GM20000 (cell line): ENCODE data around the gene TANGO6.

ENCODE experiments used
- DNase-seq: peaks from one replicate; pipeline ENCODE4 v3.0.0; 2012; ENCODE audit warnings: low spot score
- TF ChIP-seq, protein P1 (sequence below): IDR thresholded peaks from 2 replicates; pipeline ENCODE4 v1.5.1; 2012; ENCODE audit warnings: mild to moderate bottlenecking, control low read depth; ENCODE audit errors: extremely low read depth, missing control alignments

TANGO6 gene

DNA sequence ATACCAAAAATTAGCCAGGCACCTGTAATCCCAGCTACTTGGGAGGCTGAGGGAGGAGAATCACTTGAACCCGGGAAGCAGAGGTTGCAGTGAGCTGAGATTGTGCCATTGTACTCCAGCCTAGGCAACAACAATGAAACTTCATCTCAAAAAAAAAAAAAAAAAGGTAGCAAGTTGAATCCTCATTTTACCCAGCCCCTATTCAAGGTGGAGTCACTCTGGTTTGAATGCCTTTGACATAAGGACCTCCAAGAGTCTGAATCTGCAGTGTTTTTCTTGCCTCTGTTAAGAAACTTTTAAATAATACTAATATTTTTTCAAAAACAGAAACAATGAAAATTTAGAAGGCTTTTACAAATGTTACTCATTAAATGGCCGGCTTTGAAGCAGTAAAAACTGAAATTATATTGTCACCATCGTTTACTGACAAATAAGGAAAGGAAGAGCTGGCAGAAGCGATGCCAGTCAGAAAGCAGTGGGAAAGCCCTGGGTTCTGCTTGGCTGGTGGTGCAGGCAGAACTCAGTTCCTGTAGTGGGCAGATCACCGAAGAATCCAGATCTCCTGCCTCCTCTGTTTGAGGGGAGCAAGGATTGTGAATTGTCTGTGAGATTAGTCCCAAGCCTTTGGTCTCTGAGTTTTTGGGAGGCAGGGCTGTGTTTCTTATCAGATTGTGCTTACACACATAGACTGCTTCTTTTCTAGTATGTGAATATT lies 162.5 kb downstream of the TANGO6 start:
- DNase-seq, result no peak
- TF ChIP-seq, protein P1, sequence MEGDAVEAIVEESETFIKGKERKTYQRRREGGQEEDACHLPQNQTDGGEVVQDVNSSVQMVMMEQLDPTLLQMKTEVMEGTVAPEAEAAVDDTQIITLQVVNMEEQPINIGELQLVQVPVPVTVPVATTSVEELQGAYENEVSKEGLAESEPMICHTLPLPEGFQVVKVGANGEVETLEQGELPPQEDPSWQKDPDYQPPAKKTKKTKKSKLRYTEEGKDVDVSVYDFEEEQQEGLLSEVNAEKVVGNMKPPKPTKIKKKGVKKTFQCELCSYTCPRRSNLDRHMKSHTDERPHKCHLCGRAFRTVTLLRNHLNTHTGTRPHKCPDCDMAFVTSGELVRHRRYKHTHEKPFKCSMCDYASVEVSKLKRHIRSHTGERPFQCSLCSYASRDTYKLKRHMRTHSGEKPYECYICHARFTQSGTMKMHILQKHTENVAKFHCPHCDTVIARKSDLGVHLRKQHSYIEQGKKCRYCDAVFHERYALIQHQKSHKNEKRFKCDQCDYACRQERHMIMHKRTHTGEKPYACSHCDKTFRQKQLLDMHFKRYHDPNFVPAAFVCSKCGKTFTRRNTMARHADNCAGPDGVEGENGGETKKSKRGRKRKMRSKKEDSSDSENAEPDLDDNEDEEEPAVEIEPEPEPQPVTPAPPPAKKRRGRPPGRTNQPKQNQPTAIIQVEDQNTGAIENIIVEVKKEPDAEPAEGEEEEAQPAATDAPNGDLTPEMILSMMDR, result no peak

DNA sequence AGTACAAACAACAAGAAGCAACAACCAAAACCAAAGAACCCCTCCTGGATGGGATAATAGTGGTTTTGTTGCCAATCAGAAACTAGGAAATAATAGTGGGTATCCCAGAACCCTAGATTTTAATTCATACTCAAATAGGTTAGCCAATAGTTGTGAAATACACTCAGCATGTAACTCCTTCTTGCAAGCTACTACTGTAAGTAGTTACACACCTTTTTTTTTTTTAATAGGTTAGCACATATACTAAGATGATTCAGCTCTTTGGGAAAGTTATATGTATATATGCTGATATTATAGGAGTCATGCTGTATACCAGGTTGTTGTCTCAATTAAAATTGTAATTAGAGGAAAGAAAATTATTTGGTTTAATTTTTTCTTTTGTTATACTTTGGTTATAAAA lies 169.6 kb downstream of the TANGO6 start:
- no peak for DNase-seq
- TF ChIP-seq, protein P1, result no peak

DNA sequence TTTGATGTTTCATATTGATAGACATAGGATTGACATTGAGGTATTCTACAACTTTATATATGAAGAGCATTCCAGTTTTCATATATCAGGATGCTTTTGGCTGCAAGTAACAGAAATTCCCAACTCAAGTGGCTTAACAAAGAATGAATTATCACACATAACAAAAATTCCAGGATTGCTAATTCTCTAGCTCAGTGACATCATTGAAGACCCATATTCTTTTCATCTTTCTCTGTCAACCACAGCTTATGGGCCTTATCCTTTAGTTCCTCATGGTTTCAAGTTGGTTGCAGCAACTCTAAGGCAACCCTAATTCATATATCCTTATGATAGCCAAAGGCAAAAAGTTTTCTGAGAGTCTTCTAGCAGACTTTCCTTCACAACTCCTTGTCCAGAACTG lies 170.7 kb downstream of the TANGO6 start:
- DNase-seq, result no peak

DNA sequence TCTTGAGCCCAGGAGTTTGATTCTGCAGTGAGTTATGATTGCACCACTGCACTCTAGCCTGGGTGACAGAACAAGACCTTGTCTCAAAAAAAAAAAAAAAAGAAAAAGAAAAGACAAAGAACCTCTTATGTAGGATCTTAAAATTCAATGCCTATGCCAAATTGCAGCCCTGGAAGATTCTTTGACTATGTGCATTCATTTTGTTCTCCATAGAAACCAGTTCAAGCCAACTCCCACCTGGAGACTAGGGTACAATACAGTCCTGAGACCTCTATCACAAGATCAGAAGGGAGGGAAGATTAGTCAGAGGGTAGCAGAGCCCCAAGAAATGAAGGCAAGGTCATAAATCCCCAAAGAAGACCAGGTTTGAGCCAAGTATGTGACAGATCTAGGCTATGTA lies 171.5 kb downstream of the TANGO6 start:
- TF ChIP-seq, protein P1, result no peak
- DNase-seq, result no peak

More for the DNA sequence above, 170.7 kb downstream of the TANGO6 start:
- TF ChIP-seq, protein P1, result no peak

DNA sequence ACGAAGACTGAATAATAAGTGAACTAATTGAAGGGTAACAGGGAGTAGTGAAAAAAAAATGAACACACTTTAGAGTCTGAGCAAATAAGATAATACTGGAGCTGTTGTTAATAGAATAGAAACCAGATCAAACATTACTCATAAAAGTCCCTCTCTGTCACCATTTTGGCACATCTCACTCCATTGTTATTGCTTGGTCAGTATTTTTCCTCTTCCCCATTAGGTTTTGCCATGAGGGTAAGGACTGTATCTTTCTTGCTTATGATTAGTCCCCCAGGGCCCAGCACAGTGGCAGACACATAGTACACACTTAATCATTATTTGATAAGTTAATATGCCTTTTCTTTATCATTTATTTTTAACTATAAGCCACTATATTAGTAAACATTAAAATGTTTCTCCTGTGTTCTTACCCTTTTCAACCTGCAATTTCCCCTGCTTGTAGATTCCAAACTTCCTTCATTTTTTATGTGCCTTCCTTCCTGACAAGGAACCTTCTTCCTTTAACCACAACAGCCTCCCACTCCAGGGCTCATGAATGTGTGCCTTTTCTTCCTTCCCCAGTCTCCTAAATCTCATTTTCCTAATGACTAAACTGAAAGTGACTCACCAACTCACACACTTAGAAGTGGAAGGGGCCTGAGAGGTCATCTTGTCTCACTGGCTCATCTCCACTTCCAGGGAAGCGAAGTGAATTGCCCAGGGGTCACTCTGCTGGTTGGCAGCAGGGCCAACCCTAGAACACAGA lies 173.9 kb downstream of the TANGO6 start:
- DNase-seq, result no peak

DNA sequence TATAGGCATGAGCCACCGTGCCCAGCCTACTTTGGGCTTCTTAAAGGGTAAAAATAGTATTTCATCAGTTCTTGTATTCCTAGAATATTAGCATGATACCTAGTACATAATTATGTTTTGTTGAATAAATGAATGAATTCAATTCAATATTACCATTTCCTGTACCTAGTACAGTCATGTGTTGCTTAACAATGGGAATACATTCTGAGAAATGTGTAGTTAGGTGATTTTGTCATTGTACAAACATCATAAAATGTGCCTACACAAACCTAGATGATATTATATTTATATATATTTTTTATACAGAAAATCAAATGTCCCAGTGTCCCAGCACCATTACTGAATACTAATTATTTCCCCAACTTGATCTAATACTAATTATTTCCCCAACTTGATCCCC lies 176.5 kb downstream of the TANGO6 start:
- TF ChIP-seq, protein P1, result no peak
- DNase-seq, result no peak

More for the DNA sequence above, 173.9 kb downstream of the TANGO6 start:
- TF ChIP-seq, protein P1, result no peak

DNA sequence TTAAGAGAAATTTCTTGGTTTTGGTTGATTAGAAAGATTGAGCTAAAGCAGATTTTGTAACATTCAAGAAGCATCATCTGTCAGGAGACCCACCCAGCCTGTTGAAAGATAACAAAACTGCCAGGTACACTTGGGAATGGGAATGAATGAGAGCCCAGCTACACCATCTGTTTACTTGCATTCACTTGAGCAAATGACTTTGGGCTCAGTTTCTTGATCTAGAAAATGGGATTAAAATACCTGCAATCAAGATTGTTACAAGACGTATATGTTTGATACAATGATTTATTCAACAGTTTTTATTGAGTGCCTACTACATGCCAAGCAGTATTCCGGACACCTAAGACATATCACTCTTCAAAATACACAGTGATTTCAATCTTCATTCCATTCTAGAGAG lies 185.8 kb downstream of the TANGO6 start:
- no peak for DNase-seq
- TF ChIP-seq, protein P1, result no peak
